Rectal smooth muscle tissue (tissue), 1 donor: ENCODE data around the gene TNFAIP6.
A peak's percentile ranks its signal among the peaks of the same experiment; 100 is the strongest.
"Not testable (repeated sequence)": the region's sequence is repeated elsewhere in the genome, so short reads cannot be mapped to it uniquely, and the experiment has no call there.

Source experiments
- H3K27ac ChIP-seq: one replicate; pipeline ENCODE4 v1.7.0; 2013; ENCODE audit warnings: low read depth, low read length, inconsistent platforms
- H3K27me3 ChIP-seq: one replicate; pipeline ENCODE4 v1.7.0; 2013; ENCODE audit warnings: low read length; ENCODE audit not compliant: control insufficient read depth, insufficient read depth
- H3K36me3 ChIP-seq: one replicate; pipeline ENCODE4 v1.7.0; 2013; ENCODE audit warnings: low read length; ENCODE audit not compliant: control insufficient read depth, insufficient read depth
- H3K4me1 ChIP-seq: one replicate; pipeline ENCODE4 v1.7.0; 2013; ENCODE audit warnings: low read length; ENCODE audit not compliant: control insufficient read depth, insufficient read depth
- H3K4me3 ChIP-seq: one replicate; pipeline ENCODE4 v1.7.0; 2013; ENCODE audit warnings: low read length
- H3K9ac ChIP-seq: one replicate; pipeline ENCODE4 v1.7.0; 2013; ENCODE audit warnings: low read length

Gene TNFAIP6

DNA sequence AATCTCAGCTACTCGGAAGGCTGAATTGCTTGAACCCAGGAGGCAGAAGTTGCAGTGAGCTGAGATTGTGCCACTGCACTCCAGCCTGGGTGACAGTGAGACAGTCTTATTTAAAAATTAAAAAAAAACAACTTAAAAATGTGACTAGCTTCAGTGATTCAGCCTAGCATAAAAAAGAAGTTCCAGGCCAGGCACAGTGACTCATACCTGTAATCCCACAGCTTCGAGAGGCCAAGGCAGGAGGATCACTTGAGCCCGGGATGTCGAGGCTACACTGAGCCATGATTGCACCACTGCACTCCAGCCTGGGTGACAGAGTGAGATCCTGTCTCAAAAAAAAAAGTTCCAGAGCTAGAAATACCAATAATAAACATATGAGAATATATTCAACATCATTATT is 13.2 kb upstream of the TNFAIP6 start:
- H3K4me3 ChIP-seq, H3K9ac ChIP-seq, H3K27ac ChIP-seq, H3K4me1 ChIP-seq, H3K27me3 ChIP-seq, H3K36me3 ChIP-seq: not testable (repeated sequence)

DNA sequence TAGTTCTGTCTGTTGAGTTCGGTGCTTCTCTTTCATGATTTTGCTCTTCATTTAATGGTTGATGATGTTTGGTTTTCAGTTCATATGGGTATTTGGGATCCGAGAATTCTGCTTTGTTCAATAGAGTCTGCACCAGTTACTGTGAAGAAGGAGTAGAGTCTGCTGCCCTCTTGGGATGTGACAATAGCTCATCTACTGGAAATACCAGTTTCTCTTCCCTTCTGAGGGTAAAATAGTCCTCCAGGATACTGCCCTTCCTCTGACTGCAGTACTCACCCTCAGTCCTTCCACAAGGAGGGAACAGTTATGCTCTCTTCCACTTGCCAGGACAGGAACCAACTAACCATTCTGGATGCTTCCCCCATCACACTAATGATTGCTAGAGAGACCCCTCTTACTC is 12.5 kb upstream of the TNFAIP6 start:
- H3K4me3 ChIP-seq: no peak overlapping the region
- no peaks in the 10 kb centered on the region for H3K36me3 ChIP-seq
- H3K27ac ChIP-seq: no peak overlapping the region
- H3K4me1 ChIP-seq: no peaks in the 10 kb centered on the region
- no peaks in the 10 kb centered on the region for H3K27me3 ChIP-seq
- no peak overlapping the region for H3K9ac ChIP-seq

- Histone ChIP-seq H3K4me3 (no peak overlapping the region), H3K4me1 (no peaks in the 10 kb centered on the region), H3K27me3 (no peaks in the 10 kb centered on the region), H3K9ac (no peak overlapping the region), H3K36me3 (no peaks in the 10 kb centered on the region), H3K27ac (no peak overlapping the region)
These were observed 10.1 kb upstream of the TNFAIP6 start for GRCh38 chr2:151347294-151347693.

- no peaks in the 10 kb centered on the region for H3K36me3 ChIP-seq
- H3K9ac ChIP-seq: no peak overlapping the region
- no peaks in the 10 kb centered on the region for H3K4me1 ChIP-seq
- no peak overlapping the region for H3K27ac ChIP-seq
- H3K27me3 ChIP-seq: no peaks in the 10 kb centered on the region
- H3K4me3 ChIP-seq: no peak overlapping the region
These were observed 9.5 kb upstream of the TNFAIP6 start for GRCh38 chr2:151347906-151348305.

DNA sequence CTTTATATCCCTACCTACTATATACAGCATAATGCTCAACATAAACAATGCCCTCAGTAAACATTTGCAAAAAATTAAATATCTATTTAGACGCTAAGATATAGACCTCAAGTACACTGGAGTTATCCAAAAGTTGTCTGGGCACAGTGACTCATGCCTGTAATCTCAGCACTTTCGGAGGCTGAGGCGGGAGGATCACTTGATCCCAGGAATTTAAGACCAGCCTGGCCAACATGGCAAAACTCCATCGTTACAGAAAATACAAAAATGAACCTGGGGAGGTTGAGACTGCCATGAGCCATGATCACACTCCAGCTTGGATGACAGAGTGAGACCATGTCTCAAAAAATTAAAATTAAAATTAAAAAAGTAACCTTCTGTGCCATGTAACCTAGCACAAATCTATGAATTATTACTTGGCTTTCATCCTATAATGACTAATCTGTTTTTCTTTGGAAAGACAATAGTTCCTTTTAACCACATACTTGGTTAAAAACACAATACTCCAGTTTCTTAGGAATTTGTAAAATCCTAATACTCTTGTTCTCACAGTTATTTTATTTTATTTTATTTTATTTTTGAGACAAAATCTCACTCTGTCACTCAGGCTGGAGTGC is 6.7 kb upstream of the TNFAIP6 start:
- H3K9ac ChIP-seq: no peak overlapping the region
- H3K4me3 ChIP-seq: no peak overlapping the region
- no peaks in the 10 kb centered on the region for H3K4me1 ChIP-seq
- no peak overlapping the region for H3K27ac ChIP-seq
- no peaks in the 10 kb centered on the region for H3K36me3 ChIP-seq
- H3K27me3 ChIP-seq: no peaks in the 10 kb centered on the region

GRCh38 chr2:151353995-151354394 is 3.4 kb upstream of the TNFAIP6 start:
- Histone ChIP-seq H3K27ac (no peak overlapping the region), H3K9ac (no peak overlapping the region), H3K27me3 (no peaks in the 10 kb centered on the region), H3K4me3 (no peak overlapping the region), H3K36me3 (no peaks in the 10 kb centered on the region), H3K4me1 (no peaks in the 10 kb centered on the region)

DNA sequence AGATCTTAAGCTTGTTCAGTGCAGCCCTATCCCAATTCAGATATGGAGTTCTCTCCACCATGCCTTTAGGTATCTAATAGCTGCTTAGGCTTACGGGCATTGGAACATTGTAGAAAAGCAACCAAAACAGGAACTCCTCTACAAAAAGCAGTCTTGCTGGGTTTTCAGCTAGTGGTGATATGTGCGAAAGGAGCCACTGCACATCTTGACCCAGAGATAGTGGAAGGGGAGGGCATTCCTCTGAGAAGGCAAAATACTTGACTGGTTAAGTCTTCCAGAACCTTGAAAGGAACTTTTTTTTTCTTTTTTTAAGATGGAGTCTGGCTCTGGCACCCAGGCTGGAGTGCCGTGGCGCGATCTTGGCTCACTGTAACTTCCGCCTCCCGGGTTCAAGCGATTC is 2.6 kb upstream of the TNFAIP6 start:
- Histone ChIP-seq H3K36me3 (no peaks in the 10 kb centered on the region), H3K9ac (no peak overlapping the region), H3K27ac (no peak overlapping the region), H3K4me1 (no peaks in the 10 kb centered on the region), H3K27me3 (no peaks in the 10 kb centered on the region), H3K4me3 (no peak overlapping the region)

DNA sequence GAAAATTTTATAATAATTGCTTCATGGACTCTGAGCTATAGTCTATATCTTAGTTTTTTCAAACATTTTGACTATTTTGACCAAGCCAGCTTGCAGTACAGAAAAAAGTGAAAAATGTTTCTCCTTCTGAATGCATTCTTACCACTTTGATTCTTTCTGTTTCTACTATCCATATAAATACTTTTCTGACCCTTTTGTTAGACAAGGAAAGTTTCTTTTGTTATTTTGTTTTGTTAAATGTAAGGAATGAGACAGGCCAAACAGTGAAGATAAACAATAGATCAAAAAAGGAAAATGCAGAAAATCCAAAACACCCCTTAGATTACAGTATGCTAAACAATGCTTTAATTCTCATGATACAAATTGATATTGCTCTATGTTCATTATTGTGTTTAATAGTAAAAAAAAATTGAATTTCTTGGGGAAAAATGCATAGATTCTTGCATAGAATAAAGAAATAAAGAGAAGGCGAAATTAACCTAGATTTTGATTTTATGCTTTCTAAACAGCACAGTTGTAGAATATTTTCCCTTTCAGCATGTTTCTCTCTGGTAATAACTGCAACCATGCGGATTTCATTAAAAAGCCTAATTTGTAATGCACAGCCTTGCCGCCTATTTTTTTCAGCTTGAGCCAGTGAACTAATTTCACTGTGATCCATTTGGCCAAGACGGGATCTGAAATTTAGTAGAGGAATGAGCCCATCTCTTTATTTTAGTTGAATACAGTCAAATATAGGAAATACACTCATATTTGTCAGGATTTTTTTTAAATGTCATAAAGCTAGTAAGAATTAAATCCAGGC is 976 bp downstream of the TNFAIP6 start:
- Histone ChIP-seq H3K4me1 (no peaks in the 10 kb centered on the region), H3K9ac (no peak overlapping the region), H3K36me3 (no peaks in the 10 kb centered on the region), H3K27me3 (no peaks in the 10 kb centered on the region), H3K4me3 (no peak overlapping the region), H3K27ac (no peak overlapping the region)

DNA sequence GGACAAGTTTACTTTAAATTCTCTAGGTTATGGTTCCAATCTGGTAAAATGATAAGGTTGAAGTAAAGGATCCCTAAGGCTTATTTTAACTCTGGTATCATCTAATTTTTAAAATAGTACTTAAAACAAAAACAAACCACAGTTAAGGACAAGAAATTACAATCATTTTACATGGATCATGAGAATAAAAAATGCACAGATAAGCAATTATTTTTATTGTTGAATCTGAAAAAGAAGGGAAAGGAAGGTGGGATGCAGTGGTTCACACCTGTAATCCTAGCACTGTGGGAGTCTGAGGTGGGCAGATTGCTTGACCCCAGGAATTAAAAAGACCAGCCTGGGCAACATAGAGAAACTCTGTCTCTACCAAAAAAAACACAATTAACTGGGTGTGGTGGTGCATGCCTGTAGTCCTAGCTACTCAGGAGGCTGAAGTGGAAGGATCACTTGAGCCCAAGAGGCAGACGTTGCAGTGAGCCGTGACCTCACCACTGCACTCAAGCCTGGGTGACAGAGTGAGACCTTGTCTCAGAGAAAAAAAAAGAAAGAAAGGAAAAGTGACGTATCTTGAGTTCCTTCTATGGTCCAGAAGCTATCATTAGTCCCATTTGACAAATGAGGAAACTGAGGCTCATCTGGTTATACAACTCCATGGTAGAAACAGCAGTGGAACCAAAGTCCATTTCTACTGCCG is 2.5 kb downstream of the TNFAIP6 start:
- Histone ChIP-seq H3K27me3 (no peaks in the 10 kb centered on the region), H3K4me1 (no peaks in the 10 kb centered on the region), H3K27ac (no peak overlapping the region), H3K36me3 (no peaks in the 10 kb centered on the region), H3K4me3 (no peak overlapping the region), H3K9ac (no peak overlapping the region)

DNA sequence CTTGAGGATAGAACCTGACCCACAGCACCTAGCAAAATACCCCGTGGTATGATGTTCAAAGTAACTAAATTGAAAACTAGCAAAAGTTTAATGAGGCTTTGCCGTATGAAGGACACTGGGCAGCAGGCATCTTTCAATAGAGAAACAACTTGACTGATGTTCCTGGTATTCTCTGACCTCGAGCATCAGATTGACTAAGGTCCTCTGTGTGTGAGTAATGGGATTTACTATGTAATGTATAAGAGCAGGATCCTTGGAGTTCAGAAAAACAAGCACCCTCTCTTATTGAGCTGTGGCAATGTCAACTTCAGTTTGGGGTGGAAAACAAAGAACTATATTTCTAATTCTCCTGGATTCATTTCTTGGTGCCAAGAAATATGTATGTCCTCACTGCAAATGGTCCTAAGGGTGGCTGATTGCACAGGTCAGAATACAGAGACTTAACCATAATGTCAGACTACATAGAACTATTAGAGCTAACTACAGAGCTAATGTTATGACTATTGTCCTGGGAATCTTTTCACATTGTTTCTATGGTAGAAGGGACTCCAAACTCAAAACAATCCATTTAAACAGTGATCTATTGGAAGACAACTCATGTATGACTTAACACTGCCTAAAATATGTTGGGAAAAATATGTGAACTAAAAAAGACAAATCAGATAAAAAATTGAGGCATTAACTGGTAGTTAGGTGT is 4.4 kb downstream of the TNFAIP6 start:
- Histone ChIP-seq H3K9ac (no peak overlapping the region), H3K4me1 (no peaks in the 10 kb centered on the region), H3K4me3 (no peak overlapping the region), H3K27ac (no peak overlapping the region), H3K27me3 (no peaks in the 10 kb centered on the region), H3K36me3 (no peaks in the 10 kb centered on the region)

GRCh38 chr2:151363709-151364108 is 6.3 kb downstream of the TNFAIP6 start:
- no peaks in the 10 kb centered on the region for H3K4me1 ChIP-seq
- H3K27me3 ChIP-seq: no peaks in the 10 kb centered on the region
- no peak overlapping the region for H3K4me3 ChIP-seq
- H3K9ac ChIP-seq: no peak overlapping the region
- no peaks in the 10 kb centered on the region for H3K36me3 ChIP-seq
- peak overlapping the region; percentile 3 for H3K27ac ChIP-seq

DNA sequence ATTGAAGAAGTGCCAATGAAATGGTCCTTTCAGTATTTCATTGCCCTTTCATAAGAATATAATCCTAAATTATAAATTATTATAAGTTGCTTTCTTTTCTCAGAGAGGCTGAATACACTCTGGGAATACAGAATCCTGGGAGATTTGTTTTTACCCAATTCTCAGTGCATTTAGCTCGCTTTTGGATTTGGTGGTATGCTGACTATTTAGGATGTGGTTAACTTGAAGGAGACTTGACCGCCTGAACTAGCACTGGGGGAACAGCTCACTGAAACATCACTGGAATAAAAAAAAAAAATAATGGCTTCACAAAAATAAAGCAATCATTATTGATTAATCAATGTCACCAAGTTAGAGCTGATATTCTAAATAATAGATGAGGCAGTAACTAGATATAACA is 10.2 kb downstream of the TNFAIP6 start:
- Histone ChIP-seq H3K4me3 (no peak overlapping the region), H3K27ac (no peak overlapping the region), H3K4me1 (no peaks in the 10 kb centered on the region), H3K9ac (no peak overlapping the region), H3K27me3 (no peaks in the 10 kb centered on the region), H3K36me3 (no peaks in the 10 kb centered on the region)
